ENCODE results near the gene CTTN. TPM values are rescaled to one million over a fixed set of nuclear protein-coding genes. Genes with fewer than 3 reads are reported as not detected.
A peak's percentile ranks its signal among the peaks of the same experiment; 100 is the strongest.

CTTN gene
- total RNA-seq, 1 experiment from 2014 or later = 224 TPM

DNA sequence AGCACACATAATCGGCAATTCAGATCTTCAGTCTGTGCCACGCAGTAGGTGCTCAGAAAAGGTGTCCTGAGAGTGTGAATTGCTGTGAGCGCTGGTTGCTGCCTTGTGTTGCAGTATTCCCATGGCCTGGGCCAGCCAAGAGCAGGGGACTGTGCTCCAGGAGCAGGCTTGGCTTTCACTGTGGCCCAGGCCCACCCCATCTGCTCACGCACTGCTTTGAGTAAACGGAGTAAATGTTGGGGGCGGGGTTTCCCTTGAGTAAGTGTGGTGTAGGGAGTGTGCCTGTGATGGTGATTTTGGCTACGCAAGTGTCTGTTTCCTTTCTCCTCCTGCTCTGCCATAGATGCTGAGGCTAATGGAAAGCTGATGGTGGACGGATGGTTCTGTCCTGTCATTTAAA, 2.3 kb downstream of the CTTN start:
- DNase-seq = no peak
- Mint-ChIP-seq H3K36me3 (ENCODE audit: insufficient read depth in 1 of 3, low read depth in 3 of 3) (peaks cover 8 to 27% (median 18%) of the 10 kb centered on the region in 3 experiments; a peak in 6 of 7 replicates), H3K9me3 (no peaks in the 10 kb centered on the region), H3K27me3 (ENCODE audit: low read depth) (no peaks in the 10 kb centered on the region), H3K27ac (no peak overlapping the region; a peak in 1 of 7 replicates), H3K4me1 (peaks cover 25 to 26% of the 10 kb centered on the region in 2 experiments), H3K4me3 (peak overlapping the region; percentile 25 to 29; a peak in 2 of 5 replicates)
- Histone ChIP-seq H3K18ac (ENCODE audit: insufficient read length, low read depth, low read length) (no peak overlapping the region), H3K27ac (ENCODE audit: insufficient read length, low read depth, low read length) (no peak overlapping the region), H3K79me1 (ENCODE audit: insufficient read depth, low read depth, low read length, poor library complexity, severe bottlenecking) (peaks cover 2% of the 10 kb centered on the region), H4K8ac (replicated peaks; ENCODE audit: insufficient read length, low read depth, low read length) (no peak overlapping the region), H3K4ac (ENCODE audit: low read depth, low read length) (no peak overlapping the region), H2BK20ac (ENCODE audit: low read depth, low read length, poor library complexity, severe bottlenecking) (no peak overlapping the region), H3K4me1 (ENCODE audit: insufficient read depth, low read length) (no peaks in the 10 kb centered on the region), H3K9ac (ENCODE audit: extremely low read depth, insufficient read length, low read length) (no peak overlapping the region), H3K79me2 (ENCODE audit: insufficient read depth, low read length) (peaks cover 29% of the 10 kb centered on the region; the same call in 1 of the 2 replicates), H3K56ac (ENCODE audit: insufficient read length, low read depth, low read length) (no peak overlapping the region), H3K27me3 (ENCODE audit: insufficient read depth, low read length) (no peaks in the 10 kb centered on the region), H2BK15ac (ENCODE audit: low read depth, low read length) (no peak overlapping the region), H2BK12ac (ENCODE audit: insufficient read length, low read depth, low read length) (no peak overlapping the region), H2BK120ac (ENCODE audit: low read depth, low read length, poor library complexity, severe bottlenecking) (no peak overlapping the region), H3T11ph (ENCODE audit: low read length) (no peak overlapping the region), H3K14ac (ENCODE audit: insufficient read depth, low read length) (no peak overlapping the region), H3K9me3 (ENCODE audit: control insufficient read depth, low read depth, low read length) (no peaks in the 10 kb centered on the region), H3K4me2 (ENCODE audit: insufficient read depth, insufficient read length, low read length) (no peak overlapping the region), H2AK5ac (ENCODE audit: insufficient read length, low read length) (no peak overlapping the region), H2AFZ (ENCODE audit: low read length) (no peak overlapping the region), H3K23ac (ENCODE audit: insufficient read length, low read depth, low read length) (no peak overlapping the region), H2BK5ac (ENCODE audit: insufficient read length, low read length) (no peak overlapping the region), H3K23me2 (ENCODE audit: insufficient read length, low read depth, low read length, poor library complexity, severe bottlenecking) (peaks cover 17% of the 10 kb centered on the region), H4K91ac (ENCODE audit: insufficient read length, low read depth, low read length) (no peak overlapping the region), H4K5ac (ENCODE audit: insufficient read length, low read depth, low read length) (no peak overlapping the region), H4K20me1 (ENCODE audit: control insufficient read depth, insufficient read depth, insufficient read length) (no peaks in the 10 kb centered on the region)
- TF ChIP-seq, protein P1, sequence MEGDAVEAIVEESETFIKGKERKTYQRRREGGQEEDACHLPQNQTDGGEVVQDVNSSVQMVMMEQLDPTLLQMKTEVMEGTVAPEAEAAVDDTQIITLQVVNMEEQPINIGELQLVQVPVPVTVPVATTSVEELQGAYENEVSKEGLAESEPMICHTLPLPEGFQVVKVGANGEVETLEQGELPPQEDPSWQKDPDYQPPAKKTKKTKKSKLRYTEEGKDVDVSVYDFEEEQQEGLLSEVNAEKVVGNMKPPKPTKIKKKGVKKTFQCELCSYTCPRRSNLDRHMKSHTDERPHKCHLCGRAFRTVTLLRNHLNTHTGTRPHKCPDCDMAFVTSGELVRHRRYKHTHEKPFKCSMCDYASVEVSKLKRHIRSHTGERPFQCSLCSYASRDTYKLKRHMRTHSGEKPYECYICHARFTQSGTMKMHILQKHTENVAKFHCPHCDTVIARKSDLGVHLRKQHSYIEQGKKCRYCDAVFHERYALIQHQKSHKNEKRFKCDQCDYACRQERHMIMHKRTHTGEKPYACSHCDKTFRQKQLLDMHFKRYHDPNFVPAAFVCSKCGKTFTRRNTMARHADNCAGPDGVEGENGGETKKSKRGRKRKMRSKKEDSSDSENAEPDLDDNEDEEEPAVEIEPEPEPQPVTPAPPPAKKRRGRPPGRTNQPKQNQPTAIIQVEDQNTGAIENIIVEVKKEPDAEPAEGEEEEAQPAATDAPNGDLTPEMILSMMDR (conservative IDR thresholded peaks at IDR 0.05) = no peak
- WGBS (ENCODE audit: extremely low coverage, insufficient read length, low lambda C conversion rate) = no CpG with 5 or more reads among the region's 8 CpGs

All from H9 (cell line).